Right lung (tissue), 5 donors: Measurements from ENCODE around the gene DCX. TPM values are rescaled to one million over a fixed set of nuclear protein-coding genes. Genes with fewer than 3 reads are reported as not detected.

ENCODE experiments used
- DNase-seq, 2 donors: peaks; one replicate each; pipeline ENCODE4 v3.0.0-alpha.2; 2013
- polyA plus RNA-seq, 5 donors: library from polyadenylated mRNA; unstranded; fragments of 120-200 nt; gene quantifications; one replicate each; pipeline versions ENCODE4 v1.2.1 to v1.2.3, GENCODE V29; 2013; ENCODE audit warnings: inconsistent platforms in 1 of 5, low replicate concordance in 1 of 5; ENCODE audit not compliant: insufficient read length in 5 of 5, insufficient read depth in 1 of 5

Gene DCX
- polyA plus RNA-seq, 5 donors, result 0.11 to 0.65 (median 0.31) TPM

DNA sequence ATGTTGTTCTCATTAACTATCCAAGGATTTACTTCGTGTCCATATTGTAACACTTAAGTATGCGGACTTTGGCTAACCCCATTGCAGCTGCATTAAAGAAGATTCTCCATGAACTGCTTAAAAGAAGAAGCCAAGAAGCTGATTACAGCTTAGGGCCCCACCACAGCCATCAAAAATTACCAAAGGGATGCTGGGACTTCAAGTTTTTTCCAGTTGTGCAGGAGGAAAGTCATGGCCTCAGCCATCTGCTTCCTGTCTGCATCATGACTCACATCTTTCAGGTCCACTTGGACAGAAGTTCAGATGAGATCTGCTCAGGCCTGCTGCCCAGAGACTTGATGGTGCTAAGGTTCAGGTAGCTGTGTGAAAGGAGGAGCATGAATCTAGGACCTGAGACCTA, 102.9 kb downstream of the DCX start:
- no peak for DNase-seq

DNA sequence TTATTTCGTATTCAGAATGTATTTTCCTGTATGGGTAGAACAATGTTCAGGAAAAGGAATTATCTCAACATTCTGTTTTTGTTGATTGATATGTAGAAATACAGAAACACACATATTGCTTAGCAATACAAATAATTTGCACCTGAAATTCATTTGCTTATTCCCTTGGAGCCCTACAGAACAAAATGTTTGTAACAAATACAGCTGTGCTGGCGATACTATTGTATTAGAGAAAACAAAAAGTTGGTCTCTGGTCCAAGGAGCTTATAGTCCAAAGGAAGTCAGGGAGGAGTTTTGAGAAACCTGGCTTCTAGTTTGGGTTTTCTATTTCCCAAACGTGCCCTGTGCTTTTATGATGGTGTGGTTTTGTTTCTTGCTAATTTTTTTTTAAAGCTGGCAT, 104.0 kb downstream of the DCX start:
- DNase-seq, result no peak

DNA sequence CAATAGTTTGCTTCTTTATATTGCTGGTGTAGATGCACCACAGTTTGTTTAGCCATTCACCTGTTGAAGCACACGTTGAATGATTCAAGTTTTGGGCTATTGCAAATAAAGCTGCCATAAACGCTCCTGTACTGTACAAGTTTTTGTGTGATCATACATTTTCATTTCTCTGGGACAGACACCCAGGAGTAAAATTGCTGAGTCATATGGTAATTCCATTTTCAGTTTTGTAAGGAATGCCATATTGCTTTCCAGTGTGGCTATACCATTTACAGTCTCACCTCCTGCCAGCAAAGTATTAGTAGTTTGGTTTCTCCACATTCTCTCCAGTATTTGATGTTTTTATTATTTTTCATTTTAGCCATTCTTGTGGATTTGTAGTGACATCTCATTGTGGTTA, 109.7 kb downstream of the DCX start:
- no peak for DNase-seq

DNA sequence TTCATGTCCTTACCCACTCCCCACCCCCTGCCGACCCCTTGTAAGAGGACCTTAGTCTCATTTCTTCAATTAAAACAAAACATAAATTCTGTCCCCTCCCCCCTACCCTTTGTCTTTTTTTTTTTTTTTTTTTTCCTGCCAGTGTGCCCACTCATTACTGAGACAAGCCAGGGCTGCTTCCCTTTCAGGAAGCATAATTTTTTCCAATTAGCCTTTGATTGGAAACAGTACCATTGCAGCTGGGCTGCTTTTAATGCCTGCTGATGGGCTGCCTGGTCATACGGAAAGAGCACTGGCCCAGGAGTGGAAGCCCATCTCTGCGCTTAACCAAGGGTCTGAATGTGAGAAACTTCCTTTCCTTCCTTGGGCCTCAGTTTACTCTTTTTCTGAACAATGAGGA, 123.2 kb downstream of the DCX start:
- DNase-seq, result no peak

DNA sequence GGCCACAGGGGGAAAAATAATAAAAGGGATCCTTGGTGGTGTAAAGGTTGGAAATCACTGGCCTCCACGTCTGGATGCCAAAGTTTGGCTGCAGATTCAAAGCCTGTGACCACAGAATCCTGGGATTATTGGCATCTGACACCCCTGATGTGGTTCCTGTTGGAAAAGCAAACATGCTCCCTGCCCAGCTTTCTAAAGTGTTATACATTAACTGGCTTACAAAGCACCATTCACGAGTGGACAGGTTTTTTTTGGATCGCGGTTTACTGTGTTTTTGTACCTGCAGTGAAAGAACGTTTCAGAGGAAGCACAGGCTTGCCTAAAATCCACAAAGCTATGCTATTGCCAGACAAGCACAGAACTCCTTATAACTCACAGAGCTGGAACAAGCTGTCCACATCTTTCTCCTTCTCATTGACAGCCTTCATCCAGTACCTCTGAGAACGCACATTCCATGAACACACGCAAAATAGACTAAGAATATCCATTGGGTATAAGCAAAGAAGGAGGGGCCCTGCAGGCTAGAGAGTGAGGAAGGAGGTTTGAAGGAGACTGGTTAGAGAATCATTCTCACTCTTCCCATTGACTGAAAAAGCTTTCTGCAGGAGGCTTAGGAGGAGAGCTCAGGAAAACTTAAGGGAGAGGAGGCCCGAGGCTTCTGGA, 127.2 kb downstream of the DCX start:
- DNase-seq, result no peak

DNA sequence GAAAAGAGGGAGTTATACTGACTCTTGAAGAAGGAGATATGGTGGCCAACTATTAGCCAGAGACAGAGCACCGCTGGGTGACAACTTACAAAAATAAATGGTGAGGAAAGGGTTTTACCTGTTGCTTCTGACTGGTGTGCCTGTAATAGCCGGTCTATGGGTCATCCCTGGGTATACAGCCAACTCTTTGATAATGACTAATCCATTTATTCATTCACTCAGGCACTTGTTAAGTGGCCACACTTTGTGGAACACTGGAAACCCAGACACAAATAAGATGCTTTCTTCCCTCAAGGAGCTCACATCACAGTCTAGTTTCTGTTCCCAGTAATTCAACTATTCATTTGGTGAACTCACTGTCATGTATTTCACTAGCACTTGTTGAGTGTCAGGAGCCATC, 128.5 kb downstream of the DCX start:
- no peak for DNase-seq

DNA sequence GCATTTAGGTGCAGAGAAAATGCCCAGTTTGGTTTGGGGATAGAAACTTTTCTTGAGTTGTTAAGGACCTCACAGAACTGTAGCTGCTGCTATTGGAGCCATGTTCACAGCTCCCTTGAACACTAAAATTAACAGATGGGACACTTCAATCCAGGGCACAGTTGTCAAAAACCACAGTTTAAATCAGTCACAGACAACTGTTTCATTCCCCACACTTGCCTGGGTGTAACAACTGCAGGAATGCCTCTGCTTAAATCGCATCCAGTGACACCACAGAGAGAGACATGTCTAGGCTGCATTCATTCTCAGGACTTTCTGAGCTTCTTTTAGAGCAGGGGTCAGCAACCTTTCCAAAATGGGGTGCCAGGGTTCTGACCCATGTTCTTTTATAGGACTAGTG, 129.0 kb downstream of the DCX start:
- no peak for DNase-seq

DNA sequence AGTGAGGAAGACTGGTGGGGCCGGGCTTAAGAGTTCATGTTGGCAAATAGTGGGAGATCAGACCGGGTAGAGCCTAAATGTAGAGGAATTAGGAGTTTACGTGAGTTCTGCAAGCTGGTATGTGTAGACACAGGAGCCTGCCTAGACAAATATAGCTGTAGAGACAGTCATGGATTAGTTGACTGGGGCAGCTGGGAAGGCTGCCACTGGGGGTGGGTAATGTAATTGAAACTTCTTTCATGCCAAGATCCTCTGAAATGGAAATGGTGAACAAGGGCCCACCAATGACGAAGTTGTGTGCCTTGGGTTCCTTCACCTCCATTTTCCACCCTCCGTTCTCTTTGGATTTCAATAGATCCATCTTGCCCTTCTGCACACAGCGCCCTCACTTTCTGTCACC, 129.9 kb downstream of the DCX start:
- no peak for DNase-seq

DNA sequence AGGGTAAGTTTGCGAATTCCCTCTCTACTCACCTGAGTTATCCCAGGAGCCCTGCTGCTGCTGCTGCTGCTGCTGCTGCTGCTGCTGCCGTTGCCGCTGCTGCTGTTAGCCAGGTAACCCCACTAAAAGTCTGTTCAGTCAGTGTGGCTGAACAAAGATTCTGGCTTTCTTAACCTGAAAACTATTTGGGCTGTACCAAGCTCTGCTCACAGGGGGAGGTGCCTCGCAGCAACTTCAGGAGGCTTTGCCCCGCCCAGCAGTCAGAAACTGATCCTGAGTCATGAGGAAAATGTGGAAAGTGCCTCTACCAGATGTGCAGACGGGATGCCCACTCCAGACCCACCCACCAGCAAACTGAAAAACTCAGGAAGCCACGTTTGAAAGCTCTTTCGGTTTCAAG, 141.7 kb downstream of the DCX start, which contains the start of gene CAPN6:
Gene CAPN6 (minus strand): TSS at position 145 of the 400 bp plus-strand sequence. CDS start 6,547 bp downstream, outside the sequence.
- DNase-seq, result no peak

DNA sequence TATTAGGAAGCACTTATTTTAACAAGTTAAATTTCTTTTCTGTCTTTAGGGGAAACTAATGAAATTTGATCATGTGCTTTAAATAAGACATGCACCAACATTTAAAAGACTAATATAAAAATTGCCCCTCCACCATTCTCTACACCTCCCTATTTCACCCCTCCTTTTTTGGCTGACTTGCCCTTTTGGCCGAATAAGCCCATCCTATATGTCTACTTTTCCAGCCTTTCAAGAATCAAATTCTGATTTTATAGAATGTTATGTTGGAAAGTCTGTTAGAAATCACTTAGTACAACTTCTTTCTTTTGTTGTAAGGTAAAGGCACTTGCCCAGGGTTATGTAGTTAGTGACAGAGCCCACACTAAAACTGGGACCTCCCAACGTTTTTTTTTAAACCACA, 143.5 kb downstream of the DCX start:
- DNase-seq, result no peak

DNA sequence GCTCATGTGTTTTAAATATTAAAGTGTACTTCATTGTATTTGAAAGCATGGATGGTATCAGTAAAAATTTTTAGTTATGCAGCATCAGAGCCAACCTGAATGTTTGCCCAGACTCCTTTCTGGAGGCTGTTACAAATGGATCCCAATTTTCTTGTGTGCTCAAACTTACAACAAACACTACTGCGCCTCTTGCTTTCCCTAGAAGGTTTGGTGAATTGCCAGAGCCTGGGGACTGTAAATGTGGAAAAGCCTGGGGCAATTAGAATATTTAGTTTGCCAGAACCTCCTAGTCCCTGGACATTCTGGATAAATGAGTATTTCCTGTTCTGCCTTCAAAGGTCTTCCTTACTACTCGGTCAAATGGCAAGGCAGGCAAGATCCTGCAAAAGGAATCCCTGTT, 146.5 kb downstream of the DCX start:
- no peak for DNase-seq

DNA sequence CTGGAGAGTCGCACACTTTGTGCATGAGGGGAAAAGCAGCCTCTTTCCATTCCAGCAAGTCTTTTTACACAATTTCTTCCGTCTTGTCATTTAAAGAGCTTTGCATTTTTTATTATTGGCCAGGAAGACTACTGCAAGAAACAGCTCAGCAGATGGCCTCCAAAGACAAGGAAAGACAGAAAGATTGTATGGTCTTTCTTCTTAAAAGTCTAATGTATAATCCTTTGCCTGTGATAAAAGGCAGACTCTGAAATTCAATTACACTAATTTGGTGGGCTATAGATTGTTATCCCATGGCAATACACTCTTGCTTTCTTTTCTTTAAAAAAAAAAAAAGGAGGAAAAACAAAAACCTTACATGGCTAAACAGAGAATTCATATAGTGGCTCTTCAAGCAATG, 147.6 kb downstream of the DCX start:
- DNase-seq, result no peak

DNA sequence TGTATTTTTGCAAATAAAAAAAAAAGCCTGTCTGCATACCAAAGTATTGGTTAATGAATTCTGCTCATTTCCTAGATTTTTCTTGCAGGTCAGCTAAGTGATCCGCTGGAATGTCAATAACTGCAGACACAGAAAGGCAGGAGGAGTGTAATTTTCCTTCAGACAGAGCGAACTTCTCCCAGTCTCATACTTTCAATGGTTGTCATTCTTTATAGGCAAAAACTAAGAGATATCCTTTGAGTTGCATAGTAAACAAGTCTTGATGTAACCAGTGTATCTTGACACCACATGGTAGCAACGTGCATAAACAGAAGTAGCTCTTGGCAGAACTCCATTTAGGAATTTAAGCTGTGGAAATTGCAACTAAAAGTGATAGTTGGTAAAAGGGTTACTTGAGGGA, 149.9 kb downstream of the DCX start:
- no peak for DNase-seq

DNA sequence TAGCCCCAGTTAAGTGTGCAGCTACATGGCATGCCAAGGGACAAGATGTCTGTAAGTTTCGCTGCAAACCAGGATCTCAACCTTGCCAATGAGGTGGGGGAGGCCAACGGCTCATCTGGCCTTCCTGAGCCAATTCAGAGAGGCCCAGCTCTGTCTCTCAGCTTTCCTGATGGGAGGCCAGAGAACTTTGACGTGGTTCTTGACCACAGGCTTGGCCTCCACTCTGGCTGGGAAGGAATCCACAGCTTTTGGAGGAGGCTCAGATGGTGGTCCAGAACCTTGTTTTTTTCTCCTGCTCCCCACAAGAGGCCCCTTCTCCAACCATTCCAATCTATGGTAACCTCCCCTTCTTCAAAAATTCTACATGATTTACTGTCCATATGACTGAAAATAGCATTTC, 151.5 kb downstream of the DCX start:
- no peak for DNase-seq

DNA sequence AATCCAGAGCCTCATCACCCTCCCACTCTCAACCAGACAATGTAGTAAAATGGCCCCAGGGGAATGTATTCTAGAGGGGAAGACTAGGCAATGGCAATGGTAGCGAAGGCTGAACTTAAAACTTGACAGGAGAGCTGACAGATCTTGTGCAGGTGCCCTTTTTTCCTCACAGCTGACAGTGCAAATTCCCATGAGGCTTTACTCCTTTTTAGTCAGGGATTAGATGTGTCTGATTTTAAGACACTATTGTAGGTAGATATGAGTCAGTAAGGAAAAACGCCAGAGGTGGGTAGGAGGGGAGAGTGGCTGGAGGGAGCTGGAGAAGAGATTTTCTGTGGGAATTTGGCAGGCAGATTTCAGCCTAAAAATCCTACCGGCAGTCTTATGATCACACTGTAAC, 152.4 kb downstream of the DCX start:
- DNase-seq, result no peak

DNA sequence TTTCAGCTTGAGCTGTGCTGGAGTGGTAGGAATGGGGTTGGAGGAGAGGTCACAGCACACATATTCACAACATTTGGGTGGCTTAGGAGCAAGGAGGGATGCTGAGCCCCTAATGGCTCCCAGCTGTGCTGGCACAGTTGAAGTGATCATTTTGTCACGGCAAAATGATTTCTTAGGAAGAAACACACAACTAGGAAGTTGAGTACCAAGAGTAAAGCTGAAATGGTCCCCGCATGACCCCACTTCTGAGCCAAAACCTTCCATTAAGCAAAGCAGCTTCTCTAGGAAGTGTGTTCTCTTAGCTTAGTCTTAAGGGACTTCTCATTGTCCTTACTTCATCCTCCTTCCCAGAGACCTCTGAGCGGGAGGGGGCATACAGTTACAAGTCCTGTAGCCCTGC, 154.3 kb downstream of the DCX start:
- DNase-seq, result no peak

DNA sequence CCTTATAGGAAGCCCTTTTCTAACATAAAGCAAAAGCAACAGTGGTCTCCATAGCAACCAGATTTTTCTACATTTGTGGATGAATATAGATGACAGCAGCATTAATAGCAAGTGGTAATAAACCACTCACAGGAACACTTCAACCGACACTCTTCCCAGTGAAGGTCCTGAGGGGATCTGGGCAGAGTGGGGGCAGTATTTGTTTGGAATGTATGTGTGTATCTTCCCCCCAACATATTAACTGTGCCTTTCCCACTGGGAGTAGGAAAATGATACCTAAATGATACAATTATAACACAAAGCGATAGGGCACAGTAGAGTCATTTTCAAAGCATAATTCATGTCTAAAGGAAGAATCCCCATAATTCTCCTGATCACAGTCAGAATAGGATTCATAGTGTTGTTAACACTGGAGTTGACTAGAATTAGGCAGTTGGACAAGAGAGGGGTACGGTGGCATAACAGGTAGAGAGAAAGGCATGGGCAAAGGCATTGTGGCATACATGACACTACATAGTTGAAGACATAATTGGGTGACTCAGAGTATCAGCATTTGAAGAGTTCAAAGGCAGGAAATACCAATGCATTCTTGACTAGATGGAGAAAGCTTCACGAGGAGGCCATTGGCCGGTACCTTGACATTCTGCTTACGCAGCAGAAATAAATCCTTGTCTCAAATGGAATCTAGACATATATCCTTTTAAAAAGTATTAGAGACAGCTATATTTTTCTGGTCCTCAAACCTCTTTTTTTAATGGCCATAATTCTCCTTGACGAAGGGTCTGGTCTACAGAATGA, 156.9 kb downstream of the DCX start:
- no peak for DNase-seq

DNA sequence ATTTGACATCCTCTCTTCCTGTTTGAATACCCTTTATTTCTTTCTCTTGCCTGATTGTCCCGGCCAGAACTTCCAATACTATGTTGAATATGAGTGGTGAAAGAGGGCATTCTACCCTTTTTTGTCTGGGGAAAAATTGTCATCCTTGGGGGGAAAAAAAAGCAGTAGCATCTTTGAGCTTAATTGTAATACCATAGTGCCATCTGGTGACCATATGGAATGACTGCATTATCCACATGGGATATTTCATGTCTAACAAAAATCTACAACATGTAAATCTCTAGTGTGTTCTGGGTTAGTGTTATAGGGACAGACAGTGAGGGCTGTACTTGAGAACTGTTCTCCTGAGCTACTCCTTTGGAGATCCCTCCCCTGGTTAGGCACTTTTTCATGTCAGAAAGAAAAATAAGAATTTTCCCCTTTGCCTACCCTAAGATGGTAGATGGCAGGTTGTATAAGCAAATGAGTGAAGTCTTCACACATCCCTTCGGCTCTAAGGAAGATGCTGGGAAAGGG, 167.7 kb downstream of the DCX start:
- DNase-seq, result no peak

Other genes with a start within 250 kb of the DCX start
- 10 to 100 TPM; 15.1 to 40.7 (median 23.4) TPM for gene CAPN6, start 141.7 kb downstream of the DCX start, polyA plus RNA-seq
- under 1 TPM in 2 of 5 donors, not detected in 3; 0.04 to 0.05 TPM for gene SERTM2, start 99.5 kb upstream of the DCX start, polyA plus RNA-seq